ENCODE results near the gene SEZ6L.

GRCh38 chr22:26431261-26431995 is 262.2 kb downstream of the SEZ6L start:
- no peak for TF ChIP-seq CTCF (IDR thresholded peaks at IDR 0.05; ENCODE audit: low read depth, low read length, poor library complexity, severe bottlenecking)
- TF ChIP-seq EZH2phosphoT487 (IDR thresholded peaks at IDR 0.05; ENCODE audit: borderline replicate concordance, low read length) = no peak
